Activated T-helper 2 cell treated with anti-CD3 and anti-CD28 coated beads, Interferon-gamma antibody, Interleukin-2, Interleukin-4, amounts not matched to agents 10 μg/mL and 5 μg/mL and 100 μg/mL, durations not matched to agents 14 hours and 24 hours and 36 hours (primary cell): ENCODE measurements around the gene DSCAML1. TPM values are rescaled to one million over a fixed set of nuclear protein-coding genes. Genes with fewer than 3 reads are reported as not detected.

Experiments used
- DNase-seq: peaks from one replicate; pipeline ENCODE4 v3.0.0; 2021; ENCODE audit warnings: low spot score
- H3K27ac Mint-ChIP-seq: one replicate; pipeline ENCODE4 v1.8.0; 2021; ENCODE audit warnings: mixed read lengths
- H3K27me3 Mint-ChIP-seq: one replicate; pipeline ENCODE4 v1.8.0; 2021; ENCODE audit warnings: low read depth, mixed read lengths
- H3K36me3 Mint-ChIP-seq: one replicate; pipeline ENCODE4 v1.8.0; 2021; ENCODE audit warnings: low read depth, mixed read lengths
- H3K4me1 Mint-ChIP-seq: one replicate; pipeline ENCODE4 v1.8.0; 2021; ENCODE audit warnings: low read depth, mixed read lengths
- H3K4me3 Mint-ChIP-seq: one replicate; pipeline ENCODE4 v1.8.0; 2021; ENCODE audit warnings: low read depth, mild to moderate bottlenecking, moderate library complexity, mixed read lengths
- H3K9me3 Mint-ChIP-seq: one replicate; pipeline ENCODE4 v1.8.0; 2021; ENCODE audit warnings: mixed read lengths
- intact Hi-C: fragments of 100-400 bp; cut with micrococcal nuclease; formaldehyde crosslinking; loops from one replicate; pipeline ENCODE4 v1.15.1; 2023
- total RNA-seq: library from RNA; stranded (reverse); gene quantifications from 2 replicates; pipeline ENCODE4 v1.2.3, GENCODE V29; 2022

Gene DSCAML1
- total RNA-seq, 1 donor from 2014 or later: not detected

DNA sequence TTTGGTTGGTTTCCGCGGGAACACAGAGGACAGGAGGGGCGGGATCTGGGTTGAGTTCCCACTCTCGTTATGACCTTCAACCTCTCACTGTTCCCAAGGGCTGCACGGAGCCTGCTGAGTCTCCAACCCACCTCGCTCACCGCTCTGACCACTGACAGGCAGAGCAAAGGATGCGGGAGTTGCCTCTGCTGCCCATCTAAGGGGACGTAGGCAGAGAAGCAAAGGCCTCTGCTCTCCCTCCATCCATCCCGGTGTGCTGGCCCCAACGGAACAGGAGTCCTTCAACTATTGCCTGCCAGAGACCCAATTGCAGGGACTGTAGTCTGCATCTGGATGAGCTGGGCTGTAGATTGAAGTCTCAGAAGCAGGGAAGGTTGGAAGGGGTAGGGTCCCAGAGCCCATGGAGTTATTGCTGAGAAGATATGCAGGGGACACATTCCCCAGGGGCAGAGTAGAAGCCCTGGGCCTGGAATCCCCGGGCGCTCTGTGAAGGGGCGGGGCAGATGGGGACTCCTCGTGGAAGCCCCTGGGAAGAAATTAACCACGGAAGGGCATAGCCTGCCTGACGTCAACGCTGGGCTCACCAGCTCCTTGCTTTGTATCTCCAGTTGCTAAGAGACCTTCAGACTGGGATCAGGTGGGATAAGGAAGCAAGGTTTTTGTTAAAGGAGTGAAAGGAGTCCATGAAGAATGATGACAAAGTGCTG is 40.2 kb upstream of the DSCAML1 start:
- Mint-ChIP-seq H3K4me3 (no peak overlapping the region), H3K36me3 (no peaks in the 10 kb centered on the region), H3K9me3 (no peaks in the 10 kb centered on the region), H3K27me3 (peaks cover 6% of the 10 kb centered on the region), H3K4me1 (no peaks in the 10 kb centered on the region), H3K27ac (no peak overlapping the region)
- no peak for DNase-seq
- intact Hi-C loops: no loop called here

DNA sequence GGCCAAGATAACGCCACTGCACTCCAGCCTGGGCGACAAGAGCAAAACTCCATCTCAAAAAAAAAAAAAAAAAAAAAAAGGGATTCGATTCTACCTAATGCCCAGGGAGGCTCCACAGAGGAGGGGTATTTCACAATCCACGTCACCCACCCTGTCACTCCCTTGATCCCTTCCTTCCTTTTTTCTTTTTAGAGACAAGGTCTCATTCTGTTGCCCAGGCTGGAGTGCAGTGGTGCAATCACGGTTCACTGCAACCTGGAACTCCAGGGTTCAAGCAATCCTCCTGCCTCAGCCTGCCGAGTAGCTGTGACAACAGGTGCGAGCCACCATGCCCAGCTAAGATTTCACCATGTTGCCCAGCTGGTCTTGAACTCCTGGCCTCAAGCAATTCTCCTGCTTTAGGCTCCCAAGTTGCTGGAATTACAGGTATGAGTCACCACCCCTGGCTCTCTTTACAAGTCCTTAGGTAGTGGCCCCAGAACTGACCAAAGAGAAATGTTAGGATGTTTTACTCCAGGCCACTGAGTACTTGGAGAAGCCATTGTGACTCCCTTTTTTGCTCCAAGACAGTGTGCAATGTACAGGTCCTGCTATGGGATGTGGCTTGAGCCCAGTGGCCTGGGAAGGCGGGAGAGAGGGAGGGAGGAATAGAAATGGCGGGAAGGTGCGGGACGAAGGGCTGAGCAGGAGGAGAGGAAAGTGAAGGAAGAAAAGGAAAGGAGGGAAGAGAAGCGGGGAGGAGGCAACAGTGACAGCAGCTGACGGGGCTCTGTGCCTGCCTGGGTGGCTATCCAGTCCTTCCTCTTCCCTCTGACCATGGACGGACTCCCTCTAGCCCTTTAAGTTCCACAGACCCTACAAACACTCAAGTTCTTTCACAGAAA is 39.3 kb upstream of the DSCAML1 start:
- Mint-ChIP-seq H3K27me3 (peaks cover 6% of the 10 kb centered on the region), H3K4me1 (peaks cover 2% of the 10 kb centered on the region), H3K4me3 (no peak overlapping the region), H3K36me3 (no peaks in the 10 kb centered on the region), H3K27ac (no peak overlapping the region), H3K9me3 (no peaks in the 10 kb centered on the region)
- DNase-seq: no peak
- intact Hi-C loops: no loop called here

DNA sequence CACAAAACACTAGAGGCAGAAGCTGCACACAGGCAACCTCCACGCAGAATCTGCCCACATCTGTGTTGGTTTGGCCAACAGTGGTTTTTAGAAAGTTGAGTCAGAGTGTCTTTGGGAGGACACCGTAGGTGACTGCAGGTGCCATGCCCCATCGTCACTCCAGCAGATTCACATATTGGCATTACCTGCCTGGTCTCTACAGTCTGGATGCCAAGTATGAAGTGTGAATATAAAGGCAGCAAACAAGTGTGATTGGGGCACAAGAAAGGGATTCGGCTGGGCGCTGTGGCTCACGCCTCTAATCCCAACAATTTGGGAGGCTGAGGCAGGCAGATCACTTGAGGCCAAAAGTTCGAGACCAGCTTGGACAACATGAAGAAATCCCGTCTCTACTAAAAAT is 38.6 kb upstream of the DSCAML1 start:
- no peak for DNase-seq
- intact Hi-C loops: no loop called here
- H3K27me3 Mint-ChIP-seq: peaks cover 6% of the 10 kb centered on the region

DNA sequence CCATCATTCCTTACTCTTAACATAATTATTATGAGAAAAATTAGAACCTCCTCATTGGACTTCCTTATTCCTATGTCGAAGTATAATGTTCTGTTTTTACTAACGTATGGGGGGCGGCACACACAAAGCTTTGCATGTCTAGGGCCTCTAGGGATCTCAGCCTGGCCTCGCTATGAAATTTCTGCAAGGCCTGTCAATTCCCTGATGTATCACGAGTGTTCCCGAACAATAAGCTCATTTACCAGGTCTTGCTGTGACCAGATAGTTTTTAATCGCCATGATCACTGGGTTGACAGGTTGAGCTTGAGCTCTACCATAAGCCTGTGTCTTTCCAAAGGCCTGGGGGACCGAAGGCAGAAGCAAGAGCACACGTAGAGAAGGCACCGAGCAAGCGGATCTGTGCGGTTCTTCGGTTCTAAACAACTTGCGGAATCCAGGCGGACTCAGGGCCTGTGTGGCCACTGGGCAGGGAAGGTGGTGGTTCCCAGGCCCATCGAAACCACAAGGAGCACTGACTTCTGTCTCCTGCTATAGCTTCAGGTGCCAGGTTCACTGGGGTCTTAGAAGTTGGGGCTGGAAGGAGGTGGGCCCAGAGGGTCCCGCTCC is 37.9 kb upstream of the DSCAML1 start:
- intact Hi-C loops: no loop called here
- DNase-seq: no peak
- Mint-ChIP-seq H3K27ac (no peak overlapping the region), H3K27me3 (peaks cover 6% of the 10 kb centered on the region), H3K9me3 (no peaks in the 10 kb centered on the region), H3K4me3 (no peak overlapping the region), H3K36me3 (no peaks in the 10 kb centered on the region), H3K4me1 (peaks cover 14% of the 10 kb centered on the region)

More for the DNA sequence above, 38.6 kb upstream of the DSCAML1 start:
- Mint-ChIP-seq H3K4me1 (peaks cover 9% of the 10 kb centered on the region), H3K27ac (no peak overlapping the region), H3K4me3 (no peak overlapping the region), H3K9me3 (no peaks in the 10 kb centered on the region), H3K36me3 (no peaks in the 10 kb centered on the region)

DNA sequence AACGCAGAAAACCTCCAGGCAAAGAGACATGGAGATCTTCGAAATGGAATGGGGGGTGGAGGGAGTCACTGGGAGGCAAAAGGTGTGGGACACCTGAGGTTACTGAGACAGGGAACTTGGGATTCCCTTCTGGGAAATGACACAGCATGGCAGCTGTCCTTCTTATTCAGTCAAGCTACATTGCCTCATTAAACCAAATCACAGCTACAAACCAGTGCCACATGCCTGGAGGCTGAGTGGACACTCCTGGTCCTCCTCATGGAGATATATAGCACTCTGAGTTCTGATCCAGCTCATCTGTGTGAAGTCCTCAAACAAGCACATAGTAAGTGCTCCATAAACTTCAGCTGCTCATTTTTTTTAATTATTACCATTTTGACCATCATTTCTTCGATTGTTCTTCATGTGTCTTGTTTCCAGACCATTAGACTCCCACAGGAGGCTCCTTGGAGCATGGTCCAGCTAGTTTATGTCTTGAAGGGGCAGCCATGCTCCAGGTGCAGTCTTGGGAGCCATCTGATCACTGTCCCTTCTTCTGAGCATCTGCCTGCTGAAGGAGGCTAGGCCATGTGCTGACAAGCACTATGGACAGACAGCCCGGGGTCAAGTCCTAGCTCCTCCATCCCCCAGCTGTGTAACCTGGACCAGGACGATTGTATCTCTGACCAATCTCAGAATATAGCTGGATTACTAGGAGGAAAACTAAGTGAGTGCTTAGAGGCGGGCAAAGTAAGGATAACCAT is 37.2 kb upstream of the DSCAML1 start:
- Mint-ChIP-seq H3K36me3 (no peaks in the 10 kb centered on the region), H3K27ac (no peak overlapping the region), H3K4me3 (no peak overlapping the region), H3K9me3 (no peaks in the 10 kb centered on the region), H3K4me1 (peaks cover 17% of the 10 kb centered on the region), H3K27me3 (peaks cover 6% of the 10 kb centered on the region)
- no peak for DNase-seq
- intact Hi-C loops: no loop called here

DNA sequence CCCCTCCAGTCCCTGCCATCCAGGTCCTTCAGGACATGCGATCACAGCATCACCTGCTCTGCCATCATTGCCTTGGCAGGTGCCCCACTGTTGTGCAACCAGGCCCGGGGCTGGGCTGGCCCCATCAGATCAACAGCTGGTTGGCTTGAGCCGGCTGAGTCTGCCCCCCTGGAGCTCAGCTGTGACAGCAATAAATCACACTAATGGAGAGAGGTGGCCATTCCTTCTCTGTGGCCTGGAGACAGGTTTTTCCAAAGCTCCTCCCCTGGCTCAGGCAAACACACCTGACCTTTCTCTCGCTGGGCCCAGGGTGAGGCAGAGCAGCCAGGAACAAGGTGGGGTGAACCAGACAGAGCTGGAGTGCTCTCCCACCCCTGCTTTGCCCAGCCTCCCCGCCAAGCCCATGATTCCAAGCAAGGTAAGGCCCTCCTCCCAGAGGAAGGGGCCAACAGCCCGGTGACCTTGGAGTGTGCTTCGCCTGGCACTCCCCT is 36.4 kb upstream of the DSCAML1 start:
- Mint-ChIP-seq H3K27me3 (peaks cover 6% of the 10 kb centered on the region), H3K27ac (no peak overlapping the region), H3K36me3 (no peaks in the 10 kb centered on the region), H3K4me3 (no peak overlapping the region), H3K4me1 (peaks cover 20% of the 10 kb centered on the region), H3K9me3 (no peaks in the 10 kb centered on the region)
- no peak for DNase-seq
- intact Hi-C loops: no loop called here

DNA sequence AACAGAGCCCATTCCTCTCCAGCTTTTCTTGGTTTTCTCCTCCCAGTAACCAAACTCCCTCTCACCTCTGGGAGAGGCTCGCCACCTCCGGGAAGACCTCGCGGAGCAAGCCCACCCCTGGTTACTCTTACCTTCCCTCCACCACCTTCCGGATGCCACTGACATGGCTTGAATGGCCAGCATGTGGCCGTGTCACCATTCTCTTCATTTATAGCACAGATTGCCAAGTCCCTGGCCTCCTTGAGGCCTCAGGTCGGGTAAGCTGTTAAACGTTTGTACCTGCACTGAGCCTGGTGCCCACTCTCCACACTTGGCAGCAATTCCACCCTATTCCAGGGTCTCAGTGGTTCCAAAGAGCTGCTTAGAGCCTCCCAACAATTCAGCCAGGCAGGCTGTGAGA is 35.5 kb upstream of the DSCAML1 start:
- no peaks in the 10 kb centered on the region for H3K36me3 Mint-ChIP-seq
- H3K9me3 Mint-ChIP-seq: no peaks in the 10 kb centered on the region
- peaks cover 3% of the 10 kb centered on the region for H3K27me3 Mint-ChIP-seq
- DNase-seq: no peak
- H3K4me1 Mint-ChIP-seq: peaks cover 24% of the 10 kb centered on the region
- H3K4me3 Mint-ChIP-seq: no peak overlapping the region
- intact Hi-C loops: no loop called here
- H3K27ac Mint-ChIP-seq: no peak overlapping the region

DNA sequence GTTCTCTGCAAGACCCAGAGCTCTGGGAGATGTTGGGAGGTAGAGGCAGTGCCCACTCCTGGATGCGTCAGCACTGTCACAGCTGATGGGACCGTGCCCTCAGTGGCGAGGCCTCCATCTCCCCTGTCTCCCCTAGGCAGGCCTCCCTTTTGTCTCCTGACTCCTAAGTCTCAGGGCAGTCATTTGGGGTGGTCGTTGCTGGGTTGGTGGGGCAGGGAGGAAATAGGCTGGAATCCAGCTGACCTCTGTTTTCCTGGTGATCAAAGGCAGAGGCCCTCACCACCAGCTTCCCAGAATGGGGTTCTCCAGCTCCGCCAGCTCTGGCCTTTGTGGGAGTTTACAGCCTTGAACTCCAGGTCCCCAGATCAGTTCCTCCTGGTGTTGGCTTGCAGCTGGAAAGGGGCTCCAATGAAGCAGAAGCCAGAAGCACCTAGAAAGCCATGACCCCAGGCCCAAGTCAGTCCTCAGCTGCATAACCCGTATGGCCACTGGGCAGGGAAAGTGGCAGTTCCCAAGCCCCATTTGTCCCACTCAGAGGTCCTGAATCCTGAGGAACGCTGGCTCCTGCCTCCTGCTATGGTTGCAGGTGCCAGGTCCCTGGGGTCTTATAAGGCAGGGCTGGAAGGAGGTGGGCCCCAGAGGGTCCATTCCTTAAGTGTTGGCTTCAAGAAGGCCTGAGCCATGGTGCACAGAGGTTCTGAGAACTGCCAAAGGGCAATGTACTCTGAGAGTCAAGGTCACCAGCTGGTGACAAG is 34.8 kb upstream of the DSCAML1 start:
- peaks cover 25% of the 10 kb centered on the region for H3K4me1 Mint-ChIP-seq
- intact Hi-C loops: no loop called here
- no peak for DNase-seq
- no peak overlapping the region for H3K27ac Mint-ChIP-seq
- H3K27me3 Mint-ChIP-seq: peaks cover 2% of the 10 kb centered on the region
- no peaks in the 10 kb centered on the region for H3K36me3 Mint-ChIP-seq
- no peaks in the 10 kb centered on the region for H3K9me3 Mint-ChIP-seq
- no peak overlapping the region for H3K4me3 Mint-ChIP-seq

DNA sequence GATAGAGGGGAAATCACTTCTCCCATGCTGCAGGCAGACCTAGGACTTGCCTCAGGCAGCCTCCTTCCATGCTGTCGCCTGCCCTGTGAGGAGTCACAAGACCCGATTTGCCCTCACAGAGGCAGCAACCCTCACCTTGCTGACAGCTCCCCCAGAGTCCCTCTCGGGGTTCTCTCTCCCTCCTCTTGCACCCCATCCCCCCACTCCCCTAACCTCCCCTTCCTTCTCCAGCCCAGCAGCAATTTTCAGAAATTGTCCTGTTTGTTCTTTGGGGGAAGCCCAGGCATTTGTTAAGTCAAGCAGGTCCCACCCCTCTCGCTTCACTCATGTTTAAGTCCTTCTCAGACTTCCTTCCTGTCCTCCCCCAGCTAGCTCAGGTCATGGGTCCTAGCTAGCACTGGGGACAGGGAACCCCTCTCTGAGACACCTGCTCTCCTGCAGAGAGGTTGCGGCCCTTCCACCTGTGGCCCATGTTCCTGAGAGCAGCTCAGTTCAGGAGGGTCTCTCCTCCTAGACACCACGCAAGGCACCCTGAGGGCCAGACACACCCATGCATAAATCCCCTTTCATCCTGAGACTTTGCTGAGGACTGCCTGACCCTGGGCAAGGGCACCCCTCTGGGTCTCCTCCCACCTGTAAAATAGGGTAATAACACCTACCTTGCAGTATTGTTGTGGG is 33.8 kb upstream of the DSCAML1 start:
- Mint-ChIP-seq H3K4me3 (no peak overlapping the region), H3K27ac (peak overlapping the region; percentile 35), H3K4me1 (peaks cover 25% of the 10 kb centered on the region), H3K27me3 (no peaks in the 10 kb centered on the region), H3K36me3 (no peaks in the 10 kb centered on the region), H3K9me3 (no peaks in the 10 kb centered on the region)
- intact Hi-C loops: no loop called here
- no peak for DNase-seq

DNA sequence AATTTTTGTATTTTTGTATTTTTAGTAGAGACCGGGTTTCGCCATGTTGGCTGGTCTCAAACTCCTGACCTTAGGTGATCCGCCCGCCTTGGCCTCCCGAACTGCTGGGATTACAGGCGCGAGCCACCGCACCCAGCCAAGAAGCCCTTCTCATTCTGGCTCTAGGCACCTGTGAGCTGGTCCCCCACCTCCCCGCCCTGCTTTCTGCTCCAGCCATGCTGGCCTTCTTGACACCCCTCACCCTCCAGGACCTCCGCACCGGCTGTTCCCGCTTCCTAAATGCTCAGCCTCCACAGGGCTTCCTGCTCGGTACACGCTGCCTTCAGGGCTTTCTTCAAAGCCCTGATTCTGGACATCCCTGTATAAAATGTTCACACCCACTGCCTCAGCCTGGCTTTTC is 33.1 kb upstream of the DSCAML1 start:
- Mint-ChIP-seq H3K27ac (peak overlapping the region; percentile 67), H3K4me1 (peaks cover 25% of the 10 kb centered on the region), H3K4me3 (no peak overlapping the region), H3K9me3 (no peaks in the 10 kb centered on the region), H3K36me3 (no peaks in the 10 kb centered on the region), H3K27me3 (no peaks in the 10 kb centered on the region)
- intact Hi-C loops: no loop called here
- DNase-seq: no peak

DNA sequence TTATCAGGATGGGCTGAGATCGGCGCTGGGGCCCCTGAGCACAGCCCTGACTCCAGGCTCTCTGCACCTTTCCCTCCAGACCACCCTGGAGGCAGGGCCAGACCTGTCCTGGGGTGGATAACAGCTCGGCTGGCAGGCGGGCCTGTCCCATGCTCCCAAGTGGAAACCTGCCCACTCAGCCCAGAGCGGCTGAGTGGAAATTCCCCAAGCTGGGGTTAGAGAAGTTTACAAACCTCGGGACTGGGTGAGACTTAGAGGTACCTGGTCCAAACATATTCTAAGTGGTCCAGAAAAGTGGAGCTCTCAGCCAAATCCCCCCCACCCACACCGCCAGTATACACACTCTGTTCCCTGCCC is 32.3 kb upstream of the DSCAML1 start:
- intact Hi-C loops: no loop called here
- Mint-ChIP-seq H3K27ac (no peak overlapping the region), H3K9me3 (no peaks in the 10 kb centered on the region), H3K4me3 (no peak overlapping the region), H3K27me3 (no peaks in the 10 kb centered on the region), H3K4me1 (peaks cover 28% of the 10 kb centered on the region), H3K36me3 (no peaks in the 10 kb centered on the region)
- no peak for DNase-seq
